ENCODE data around the gene COP1. TPM values are rescaled to one million over a fixed set of nuclear protein-coding genes. Genes with fewer than 3 reads are reported as not detected.
A peak's percentile ranks its signal among the peaks of the same experiment; 100 is the strongest.

Gene COP1
- polyA plus RNA-seq, 3 donors, result 44.0 to 74.2 (median 68.6) TPM

DNA sequence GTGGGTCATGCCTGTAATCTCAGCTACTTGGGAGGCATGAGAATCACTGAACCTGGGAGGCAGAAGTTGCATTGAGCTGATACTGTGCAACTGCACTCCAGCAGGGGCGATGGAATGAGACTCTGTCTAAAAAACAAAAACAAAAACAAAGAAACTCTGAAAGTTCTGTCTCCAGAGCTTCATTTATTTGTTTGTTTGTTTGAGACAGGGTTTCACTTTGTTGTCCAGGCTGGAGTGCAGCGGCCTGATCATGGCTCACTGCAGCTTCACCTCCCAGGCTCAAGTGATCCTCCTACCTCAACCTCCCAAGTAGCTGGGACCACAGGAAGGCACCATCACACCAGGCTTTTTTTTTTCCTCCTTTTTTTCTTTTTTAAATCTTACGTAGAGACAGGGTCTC lies 271.9 kb downstream of the COP1 start:
- no peak overlapping the region for H3K4me3 ChIP-seq (replicated peaks in 1 of 3; ENCODE audit: low read depth in 2 of 3, low read length in 3 of 3)
- DNase-seq, result no peak
- H3K4me1 ChIP-seq (ENCODE audit: control insufficient read depth in 1 of 2, insufficient read depth in 2 of 2, low read length in 2 of 2), result no peaks in the 10 kb centered on the region
- no peaks in the 10 kb centered on the region for H4K20me1 ChIP-seq (ENCODE audit: insufficient read depth, low read length)
- Mint-ChIP-seq H3K9me3 (peaks cover 0 to 6% (median 5%) of the 10 kb centered on the region in 7 donors), H3K4me1 (no peaks in the 10 kb centered on the region), H3K36me3 (peaks cover 32 to 48% of the 10 kb centered on the region in 2 donors), H3K27me3 (ENCODE audit: low read depth in 3 of 3) (no peaks in the 10 kb centered on the region), H3K4me3 (no peak overlapping the region), H3K27ac (peak overlapping the region in 2 of 7 donors; percentile 3 to 36)
- H3K36me3 ChIP-seq (replicated peaks in 1 of 2; ENCODE audit: control insufficient read depth in 1 of 2, insufficient read depth in 2 of 2, low read length in 2 of 2), result peaks cover 11 to 36% of the 10 kb centered on the region in 2 donors
- no peaks in the 10 kb centered on the region for H3K79me2 ChIP-seq (ENCODE audit: insufficient read depth, low read length)
- no peak overlapping the region for H2AFZ ChIP-seq (ENCODE audit: insufficient read depth, low read depth, low read length, poor library complexity, severe bottlenecking)
- H3K9ac ChIP-seq (ENCODE audit: insufficient read depth, low read length, poor library complexity, severe bottlenecking), result no peak overlapping the region
- intact Hi-C loops (cut with micrococcal nuclease), result no loop called here
- no peak overlapping the region for H3K4me2 ChIP-seq (replicated peaks; ENCODE audit: extremely low read depth, low read length, poor library complexity, severe bottlenecking)
- peaks cover 0 to 3% of the 10 kb centered on the region in 2 donors for H3K9me3 ChIP-seq (replicated peaks in 1 of 2; ENCODE audit: control insufficient read depth in 1 of 2, insufficient read depth in 1 of 2, low read length in 2 of 2)
- TF ChIP-seq, protein P1, sequence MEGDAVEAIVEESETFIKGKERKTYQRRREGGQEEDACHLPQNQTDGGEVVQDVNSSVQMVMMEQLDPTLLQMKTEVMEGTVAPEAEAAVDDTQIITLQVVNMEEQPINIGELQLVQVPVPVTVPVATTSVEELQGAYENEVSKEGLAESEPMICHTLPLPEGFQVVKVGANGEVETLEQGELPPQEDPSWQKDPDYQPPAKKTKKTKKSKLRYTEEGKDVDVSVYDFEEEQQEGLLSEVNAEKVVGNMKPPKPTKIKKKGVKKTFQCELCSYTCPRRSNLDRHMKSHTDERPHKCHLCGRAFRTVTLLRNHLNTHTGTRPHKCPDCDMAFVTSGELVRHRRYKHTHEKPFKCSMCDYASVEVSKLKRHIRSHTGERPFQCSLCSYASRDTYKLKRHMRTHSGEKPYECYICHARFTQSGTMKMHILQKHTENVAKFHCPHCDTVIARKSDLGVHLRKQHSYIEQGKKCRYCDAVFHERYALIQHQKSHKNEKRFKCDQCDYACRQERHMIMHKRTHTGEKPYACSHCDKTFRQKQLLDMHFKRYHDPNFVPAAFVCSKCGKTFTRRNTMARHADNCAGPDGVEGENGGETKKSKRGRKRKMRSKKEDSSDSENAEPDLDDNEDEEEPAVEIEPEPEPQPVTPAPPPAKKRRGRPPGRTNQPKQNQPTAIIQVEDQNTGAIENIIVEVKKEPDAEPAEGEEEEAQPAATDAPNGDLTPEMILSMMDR (IDR thresholded peaks at IDR 0.05), result no peak
- no CpG with 5 or more reads among the region's 3 CpGs for WGBS (ENCODE audit: insufficient coverage)
- H3K27me3 ChIP-seq (ENCODE audit: control insufficient read depth in 2 of 2, insufficient read depth in 2 of 2, low read length in 2 of 2), result no peaks in the 10 kb centered on the region
- no peak overlapping the region for H3K27ac ChIP-seq (ENCODE audit: low read depth in 1 of 2, low read length in 2 of 2)

DNA sequence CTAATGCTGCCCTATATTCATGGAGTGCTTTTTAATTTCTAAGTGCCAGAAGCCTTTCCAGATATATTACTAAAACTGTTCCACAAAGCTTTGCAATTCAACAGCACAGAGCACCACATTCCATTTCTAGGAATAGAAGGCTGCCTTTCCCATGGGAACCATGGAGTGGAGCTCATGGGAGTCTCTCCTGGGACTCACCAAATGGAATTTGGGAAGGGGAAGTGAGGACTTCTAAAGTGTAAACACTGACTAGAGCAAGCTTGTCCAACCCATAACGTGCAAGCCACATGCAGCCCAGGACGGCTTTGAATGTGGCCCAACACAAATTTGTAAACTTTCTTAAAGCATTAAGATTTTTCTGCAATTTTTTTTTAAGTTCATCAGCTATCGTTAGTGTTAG lies 273.3 kb downstream of the COP1 start:
- no peak overlapping the region for H3K4me2 ChIP-seq (replicated peaks; ENCODE audit: extremely low read depth, low read length, poor library complexity, severe bottlenecking)
- no peaks in the 10 kb centered on the region for H3K79me2 ChIP-seq (ENCODE audit: insufficient read depth, low read length)
- H4K20me1 ChIP-seq (ENCODE audit: insufficient read depth, low read length), result no peaks in the 10 kb centered on the region
- no peak overlapping the region for H3K27ac ChIP-seq (ENCODE audit: low read depth in 1 of 2, low read length in 2 of 2)
- intact Hi-C loops (cut with micrococcal nuclease), result no loop called here
- whole genome bisulfite sequencing (ENCODE audit: insufficient coverage), result 100% methylated on average over 2 of the region's 3 CpGs
- H3K4me3 Mint-ChIP-seq, result no peak overlapping the region
- no peak overlapping the region for H3K9ac ChIP-seq (ENCODE audit: insufficient read depth, low read length, poor library complexity, severe bottlenecking)
- peaks cover 2 to 27% of the 10 kb centered on the region in 2 donors for H3K36me3 ChIP-seq (replicated peaks in 1 of 2; ENCODE audit: control insufficient read depth in 1 of 2, insufficient read depth in 2 of 2, low read length in 2 of 2)
- H3K4me1 Mint-ChIP-seq, result no peaks in the 10 kb centered on the region
- H2AFZ ChIP-seq (ENCODE audit: insufficient read depth, low read depth, low read length, poor library complexity, severe bottlenecking), result no peak overlapping the region
- no peak for DNase-seq
- peaks cover 21 to 34% of the 10 kb centered on the region in 2 donors for H3K36me3 Mint-ChIP-seq
- H3K9me3 Mint-ChIP-seq, result peaks cover 0 to 12% (median 9%) of the 10 kb centered on the region in 7 donors
- H3K9me3 ChIP-seq (replicated peaks in 1 of 2; ENCODE audit: control insufficient read depth in 1 of 2, insufficient read depth in 1 of 2, low read length in 2 of 2), result peaks cover 6 to 10% of the 10 kb centered on the region in 2 donors
- TF ChIP-seq, protein P1 (IDR thresholded peaks at IDR 0.05), result no peak
- no peaks in the 10 kb centered on the region for H3K27me3 Mint-ChIP-seq (ENCODE audit: low read depth in 3 of 3)
- H3K4me1 ChIP-seq (ENCODE audit: control insufficient read depth in 1 of 2, insufficient read depth in 2 of 2, low read length in 2 of 2), result no peaks in the 10 kb centered on the region
- H3K27ac Mint-ChIP-seq, result no peak overlapping the region
- H3K27me3 ChIP-seq (ENCODE audit: control insufficient read depth in 2 of 2, insufficient read depth in 2 of 2, low read length in 2 of 2), result no peaks in the 10 kb centered on the region
- H3K4me3 ChIP-seq (replicated peaks in 1 of 3; ENCODE audit: low read depth in 2 of 3, low read length in 3 of 3), result no peak overlapping the region

All from CD14-positive monocyte (primary cell).